Thyroid gland (tissue), 4 donors: ENCODE results near the gene RELT. TPM values are rescaled to one million over a fixed set of nuclear protein-coding genes. Genes with fewer than 3 reads are reported as not detected.

Experiments
- DNase-seq, 2 donors: peaks; one replicate each; pipeline ENCODE4 v3.0.0-alpha.2; 2019
- H3K27ac ChIP-seq, 3 donors: fragments of 200-600 bp; sonication (generic); 1 replicate in 2 of 3; 2 replicates in 1 of 3; pipeline ENCODE4 v1.5.1; 2016 to 2019; ENCODE audit warnings: mild to moderate bottlenecking in 1 of 3, moderate library complexity in 1 of 3
- H3K27me3 ChIP-seq: fragments of 200-600 bp; sonication (generic); one replicate; pipeline ENCODE4 v1.5.1; 2019
- H3K36me3 ChIP-seq, 2 donors: fragments of 200-600 bp; sonication (generic); one replicate each; pipeline ENCODE4 v1.5.1; 2016 to 2019
- H3K4me1 ChIP-seq, 2 donors: fragments of 200-600 bp; sonication (generic); one replicate each; pipeline ENCODE4 v1.5.1; 2017 to 2019
- H3K4me3 ChIP-seq, 3 donors: fragments of 200-600 bp; sonication (generic); replicated peaks in 1 of 3; 1 replicate in 2 of 3; 2 replicates in 1 of 3; pipeline ENCODE4 v1.5.1; 2016; ENCODE audit warnings: mild to moderate bottlenecking in 1 of 3
- H3K9me3 ChIP-seq: fragments of 200-600 bp; sonication (generic); one replicate; pipeline ENCODE4 v1.5.1; 2017
- CTCF ChIP-seq, 6 experiments: fragments of 200-600 bp in 3 of 6; fragments of 450-650 bp in 3 of 6; sonication (generic) in 3 of 6; IDR thresholded peaks; one replicate each; pipeline ENCODE4 v1.5.1; 2016 to 2019; ENCODE audit warnings: antibody characterized with exemption in 6 of 6, mild to moderate bottlenecking in 2 of 6, inconsistent platforms in 1 of 6, moderate library complexity in 1 of 6
- POLR2A ChIP-seq, 2 donors: fragments of 450-650 bp; IDR thresholded peaks; one replicate each; pipeline ENCODE4 v1.6.1; 2017; ENCODE audit warnings: antibody characterized with exemption in 2 of 2, mild to moderate bottlenecking in 2 of 2, moderate library complexity in 1 of 2
- WGBS, 2 donors: methylation state at CpG; one replicate each; pipeline ENCODE4 v1.1.5; 2017; 5-methylcytosine and 5-hydroxymethylcytosine counted together
- intact Hi-C: fragments of 100-400 bp; cut with DNase I; formaldehyde crosslinking; loops from one replicate; pipeline ENCODE4 v1.15.1; 2023
- total RNA-seq, 4 donors: library from RNA; depleted of rRNA; stranded (reverse); fragments of >200 nt; gene quantifications; one replicate each; pipeline ENCODE4 v1.2.3, GENCODE V29; 2016

RELT gene
- total RNA-seq, 4 donors from 2014 or later = 1.6 to 3.5 (median 1.9) TPM

DNA sequence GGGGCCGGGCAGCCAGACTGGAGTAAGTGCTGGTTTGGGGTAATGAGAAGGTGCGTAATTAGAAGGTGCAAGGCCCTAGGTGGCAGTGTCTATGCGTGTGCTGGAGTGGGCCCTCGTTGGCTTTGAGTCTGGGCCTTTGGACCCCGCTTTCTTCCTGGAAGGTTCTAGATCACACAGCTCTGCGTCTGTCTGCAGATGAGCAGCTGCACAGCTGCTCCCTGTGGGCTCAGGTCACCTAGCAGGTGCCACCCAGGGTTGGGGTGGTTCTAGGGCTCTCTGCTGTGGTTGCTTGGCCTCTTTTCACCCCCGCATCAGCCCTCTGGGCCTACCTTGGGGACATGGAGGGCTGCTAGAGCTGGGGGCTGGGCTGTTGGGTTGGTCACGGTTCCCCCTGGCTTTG lies 10.3 kb downstream of the RELT start:
- DNase-seq = no peak
- Histone ChIP-seq H3K9me3 (no peaks in the 10 kb centered on the region), H3K4me3 (no peak overlapping the region), H3K36me3 (no peaks in the 10 kb centered on the region), H3K27ac (no peak overlapping the region), H3K4me1 (peaks cover 5 to 27% of the 10 kb centered on the region in 2 donors), H3K27me3 (no peaks in the 10 kb centered on the region)
- 92 to 97% methylated on average over 6 to 8 of the region's 8 CpGs for WGBS, 2 donors
- TF ChIP-seq CTCF (IDR thresholded peaks at IDR 0.05) = no peak
- no peak for TF ChIP-seq POLR2A (IDR thresholded peaks at IDR 0.05)
- intact Hi-C loops = no loop called here

GRCh38 chr11:73387594-73388264 lies 11.5 kb downstream of the RELT start:
- TF ChIP-seq POLR2A (IDR thresholded peaks at IDR 0.05) = no peak
- no peak for TF ChIP-seq CTCF (IDR thresholded peaks at IDR 0.05)
- intact Hi-C loops = no loop called here
- peak; percentile 59 to 60 for DNase-seq
- no peak overlapping the region for H3K4me3 ChIP-seq
- H3K9me3 ChIP-seq = no peaks in the 10 kb centered on the region
- WGBS, 2 donors = 56 to 60% methylated on average over 12 to 20 of the region's 21 CpGs
- H3K27ac ChIP-seq = peak overlapping the region in 1 of 3 donors; percentile 28
- H3K27me3 ChIP-seq = no peaks in the 10 kb centered on the region
- H3K36me3 ChIP-seq = no peaks in the 10 kb centered on the region
- H3K4me1 ChIP-seq = peaks cover 5 to 27% of the 10 kb centered on the region in 2 donors

DNA sequence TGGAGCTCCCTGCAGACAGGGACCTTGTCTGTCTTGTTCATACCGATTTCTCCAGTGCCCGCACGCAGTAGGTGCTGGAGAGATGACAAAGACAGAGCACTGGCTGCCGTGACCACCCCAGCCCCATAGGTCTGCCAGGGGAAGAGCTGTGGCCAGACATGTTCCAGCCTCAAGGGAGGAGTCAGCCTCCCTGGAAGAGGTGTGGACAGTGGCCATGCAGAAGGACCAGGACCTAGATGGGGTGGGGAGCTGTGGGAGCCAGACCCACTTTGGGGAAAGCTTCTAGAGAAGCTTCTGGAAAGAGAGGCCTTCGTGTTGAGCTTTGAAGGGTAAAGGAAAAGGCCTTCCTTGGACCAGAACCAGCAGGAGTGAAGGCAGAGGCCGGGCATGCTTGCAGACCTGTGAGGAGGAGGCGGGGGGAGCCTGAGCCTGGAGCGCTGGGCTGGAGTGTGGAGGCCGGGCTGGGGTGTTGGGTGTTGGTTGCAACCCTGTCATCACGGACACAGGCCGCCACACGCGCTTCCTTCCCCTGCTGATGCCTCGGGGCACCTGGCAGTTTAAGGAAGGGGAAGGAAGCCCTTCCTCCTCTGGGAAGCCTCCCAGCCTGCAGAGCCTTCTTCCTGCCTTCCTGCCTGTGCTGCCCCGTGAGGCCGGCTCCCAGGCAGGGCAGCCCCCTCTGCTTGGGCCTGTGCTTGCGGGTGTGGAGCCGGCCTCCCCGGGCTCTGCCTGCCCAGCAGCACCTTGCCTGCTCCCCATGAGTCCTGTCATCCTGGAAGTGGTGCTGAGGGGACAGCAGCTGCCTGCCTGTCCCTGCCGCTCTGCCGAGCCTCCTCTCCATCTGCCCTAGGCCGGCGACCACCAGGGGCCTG lies 12.3 kb downstream of the RELT start:
- Histone ChIP-seq H3K4me3 (no peak overlapping the region), H3K36me3 (no peaks in the 10 kb centered on the region), H3K4me1 (peaks cover 5 to 21% of the 10 kb centered on the region in 2 donors), H3K27me3 (no peaks in the 10 kb centered on the region), H3K9me3 (no peaks in the 10 kb centered on the region), H3K27ac (no peak overlapping the region)
- TF ChIP-seq CTCF (IDR thresholded peaks at IDR 0.05) (no peak), POLR2A (IDR thresholded peaks at IDR 0.05) (no peak)
- intact Hi-C loops = no loop called here
- no peak for DNase-seq
- WGBS, 2 donors = 79 to 87% methylated on average over 19 to 20 of the region's 23 CpGs

DNA sequence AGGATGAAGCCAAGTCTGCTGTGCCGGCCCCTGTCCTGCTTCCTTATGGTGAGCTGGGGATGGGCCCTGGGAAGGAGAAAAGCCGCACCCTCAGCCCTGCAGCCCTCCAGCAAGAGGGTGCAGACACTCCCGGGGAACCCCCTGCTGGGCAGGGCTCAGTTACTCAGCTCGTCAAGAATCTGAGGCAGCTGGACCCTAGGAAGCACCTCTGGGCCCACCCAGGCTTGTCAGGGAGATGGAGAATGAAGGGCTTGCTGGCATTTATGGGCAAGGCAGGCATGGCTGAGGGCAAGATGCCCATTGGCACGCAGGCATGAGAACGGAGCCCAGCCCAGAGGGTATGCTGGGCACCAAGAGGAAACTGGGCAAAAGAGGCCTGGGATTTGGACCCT lies 12.9 kb downstream of the RELT start:
- no peaks in the 10 kb centered on the region for H3K9me3 ChIP-seq

More for the DNA sequence above, 12.9 kb downstream of the RELT start:
- 94 to 100% methylated on average over 5 of the region's 6 CpGs for WGBS, 2 donors
- Histone ChIP-seq H3K4me1 (peaks cover 5 to 16% of the 10 kb centered on the region in 2 donors), H3K4me3 (no peak overlapping the region), H3K27ac (no peak overlapping the region), H3K36me3 (no peaks in the 10 kb centered on the region), H3K27me3 (no peaks in the 10 kb centered on the region)
- intact Hi-C loops = no loop called here
- no peak for DNase-seq
- TF ChIP-seq CTCF (IDR thresholded peaks at IDR 0.05) (no peak), POLR2A (IDR thresholded peaks at IDR 0.05) (no peak)
